H1 (cell line): ENCODE data around the gene NTNG2. TPM values are rescaled to one million over a fixed set of nuclear protein-coding genes. Genes with fewer than 3 reads are reported as not detected.

Experiments
- CTCF ChIA-PET: fragments of 300-600 bp; sonication (Branson Sonifier 250); formaldehyde crosslinking; loops from one replicate; lab custom pipeline; 2021; ENCODE audit not compliant: partially characterized antibody; lab: Charles Lee
- POLR2A ChIA-PET: fragments of 300-600 bp; sonication (Branson Sonifier 250); formaldehyde crosslinking; loops from one replicate; lab custom pipeline; 2021; ENCODE audit warnings: inconsistent platforms; ENCODE audit not compliant: partially characterized antibody; lab: Charles Lee
- DNase-seq, 2 experiments: peaks; one replicate each; pipeline versions ENCODE4 v3.0.0 to v3.0.0-alpha.2; 2010 to 2022; ENCODE audit warnings: low spot score in 2 of 2, low read depth in 1 of 2, mixed read lengths in 1 of 2
- FAIRE-seq: peaks from 2 replicates; lab custom pipeline; 2011; peaks lifted over from hg19 to GRCh38; lab: Jason Lieb, UNC
- H2AFZ ChIP-seq: 2 replicates; pipeline ENCODE4 v1.8.1; 2012; ENCODE audit warnings: low read length, inconsistent platforms
- H2AK5ac ChIP-seq: 2 replicates; pipeline ENCODE4 v1.6.1; 2013; ENCODE audit warnings: low read depth, low read length
- H2BK120ac ChIP-seq: replicated peaks from 2 replicates; pipeline ENCODE3; 2013; ENCODE audit warnings: low read depth, low read length, inconsistent platforms
- H2BK12ac ChIP-seq: 2 replicates; pipeline ENCODE4 v1.6.1; 2013; ENCODE audit warnings: low read depth, low read length
- H2BK15ac ChIP-seq: 2 replicates; pipeline ENCODE4 v1.6.1; 2013; ENCODE audit warnings: low read length
- H2BK20ac ChIP-seq: 2 replicates; pipeline ENCODE4 v1.6.1; 2013; ENCODE audit warnings: low read length
- H2BK5ac ChIP-seq: 2 replicates; pipeline ENCODE4 v1.6.1; 2013; ENCODE audit warnings: low read depth, low read length
- H3K14ac ChIP-seq: 2 replicates; pipeline ENCODE4 v1.6.1; 2013; ENCODE audit warnings: inconsistent platforms; ENCODE audit not compliant: insufficient read length
- H3K18ac ChIP-seq: 2 replicates; pipeline ENCODE4 v1.6.1; 2013; ENCODE audit warnings: low read length; ENCODE audit errors: extremely low read depth
- H3K23ac ChIP-seq: 2 replicates; pipeline ENCODE4 v1.6.1; 2013; ENCODE audit warnings: inconsistent platforms; ENCODE audit not compliant: insufficient read length
- H3K23me2 ChIP-seq: 2 replicates; pipeline ENCODE4 v1.6.1; 2013; ENCODE audit warnings: low read depth, low read length
- H3K27ac ChIP-seq: 2 replicates; pipeline ENCODE4 v1.6.1; 2011; ENCODE audit warnings: low read depth, low read length, inconsistent platforms
- H3K27me3 ChIP-seq, 4 experiments: replicated peaks in 1 of 4; 1 replicate in 1 of 4; 2 replicates in 3 of 4; pipeline versions ENCODE4 v1.6.1 to v1.8.1; 2011 to 2013; ENCODE audit warnings: low read length in 3 of 4, mild to moderate bottlenecking in 3 of 4, inconsistent platforms in 2 of 4, mixed read lengths in 2 of 4, moderate library complexity in 1 of 4; ENCODE audit not compliant: control insufficient read depth in 3 of 4, insufficient read depth in 3 of 4; ENCODE audit errors: extremely low read depth in 1 of 4
- H3K36me3 ChIP-seq, 4 experiments: 2 replicates each; pipeline versions ENCODE4 v1.6.1 to v1.8.1; 2011 to 2013; ENCODE audit warnings: mild to moderate bottlenecking in 4 of 4, low read length in 3 of 4, moderate library complexity in 2 of 4, control low read depth in 1 of 4, inconsistent platforms in 1 of 4; ENCODE audit not compliant: insufficient read depth in 4 of 4, control insufficient read depth in 2 of 4
- H3K4ac ChIP-seq: replicated peaks from 2 replicates; pipeline ENCODE3; 2013; ENCODE audit warnings: low read length, low read depth, mixed read lengths, inconsistent platforms; ENCODE audit not compliant: insufficient read length
- H3K4me1 ChIP-seq, 4 experiments: replicated peaks in 1 of 4; 1 replicate in 1 of 4; 2 replicates in 3 of 4; pipeline versions ENCODE4 v1.6.1 to v1.8.1; 2011 to 2013; ENCODE audit warnings: low read length in 3 of 4, inconsistent platforms in 2 of 4, mixed read lengths in 1 of 4; ENCODE audit not compliant: insufficient read depth in 4 of 4, control insufficient read depth in 3 of 4
- H3K4me2 ChIP-seq, 2 experiments: 2 replicates each; pipeline versions ENCODE4 v1.6.1 to v1.8.1; 2011 to 2013; ENCODE audit warnings: low read depth in 2 of 2, low read length in 2 of 2, control low read depth in 1 of 2, inconsistent platforms in 1 of 2, mild to moderate bottlenecking in 1 of 2; ENCODE audit not compliant: insufficient read depth in 1 of 2
- H3K4me3 ChIP-seq, 4 experiments: fragments of 200-600, 300-600 bp in 1 of 4; sonication (generic), shearing (Covaris generic), sonication (Bioruptor Twin) in 1 of 4; 2 replicates each; pipeline versions ENCODE4 v1.5.1 to v1.8.1; 2011 to 2016; ENCODE audit warnings: low read length in 4 of 4, low read depth in 3 of 4, control low read depth in 2 of 4, inconsistent platforms in 2 of 4, mild to moderate bottlenecking in 2 of 4, mixed read lengths in 1 of 4, moderate library complexity in 1 of 4; ENCODE audit not compliant: insufficient read depth in 2 of 4; ENCODE audit errors: extremely low read depth in 1 of 4
- H3K56ac ChIP-seq: replicated peaks from 2 replicates; pipeline ENCODE3; 2013; ENCODE audit warnings: low read depth, mild to moderate bottlenecking, mixed read lengths, low read length, inconsistent platforms; ENCODE audit not compliant: insufficient read length
- H3K79me1 ChIP-seq: 2 replicates; pipeline ENCODE4 v1.6.1; 2013; ENCODE audit warnings: low read depth, low read length, control low read depth
- H3K79me2 ChIP-seq, 2 experiments: 2 replicates each; pipeline versions ENCODE4 v1.6.1 to v1.8.1; 2012 to 2013; ENCODE audit warnings: low read length in 2 of 2, mild to moderate bottlenecking in 2 of 2, inconsistent platforms in 1 of 2; ENCODE audit not compliant: insufficient read depth in 2 of 2, control insufficient read depth in 1 of 2
- H3K9ac ChIP-seq, 4 experiments: replicated peaks in 1 of 4; 1 replicate in 1 of 4; 2 replicates in 3 of 4; pipeline versions ENCODE4 v1.6.1 to v1.8.1; 2011 to 2013; ENCODE audit warnings: low read depth in 3 of 4, low read length in 3 of 4, control low read depth in 2 of 4, mild to moderate bottlenecking in 2 of 4, moderate library complexity in 2 of 4, inconsistent platforms in 1 of 4; ENCODE audit errors: extremely low read depth in 1 of 4
- H3K9me3 ChIP-seq, 2 experiments: 2 replicates each; pipeline versions ENCODE4 v1.6.1 to v1.8.1; 2012 to 2013; ENCODE audit warnings: mild to moderate bottlenecking in 2 of 2, moderate library complexity in 2 of 2, control low read depth in 1 of 2, inconsistent platforms in 1 of 2, low read depth in 1 of 2, low read length in 1 of 2, mixed read lengths in 1 of 2; ENCODE audit not compliant: insufficient read depth in 2 of 2
- H4K20me1 ChIP-seq, 2 experiments: replicated peaks in 1 of 2; 2 replicates each; pipeline versions ENCODE3 to v1.8.1; 2011 to 2013; ENCODE audit warnings: inconsistent platforms in 2 of 2, low read length in 2 of 2, mild to moderate bottlenecking in 1 of 2; ENCODE audit not compliant: insufficient read depth in 2 of 2, control insufficient read depth in 1 of 2
- H4K5ac ChIP-seq: 2 replicates; pipeline ENCODE4 v1.6.1; 2013; ENCODE audit warnings: low read length, low read depth, mixed read lengths, inconsistent platforms; ENCODE audit not compliant: insufficient read length
- H4K8ac ChIP-seq: 2 replicates; pipeline ENCODE4 v1.8.0; 2013; ENCODE audit warnings: mild to moderate bottlenecking, moderate library complexity, low read length, inconsistent platforms; ENCODE audit not compliant: insufficient read depth; ENCODE audit errors: extremely low read depth
- H4K91ac ChIP-seq: replicated peaks from 2 replicates; pipeline ENCODE3; 2013; ENCODE audit warnings: low read length, mixed read lengths, inconsistent platforms; ENCODE audit not compliant: insufficient read length
- CTBP2 ChIP-seq: IDR thresholded peaks from 2 replicates; pipeline ENCODE4 v1.7.0; 2011; ENCODE audit warnings: borderline replicate concordance, mild to moderate bottlenecking, moderate library complexity, mixed read lengths, low read length; ENCODE audit not compliant: insufficient read depth, insufficient read length
- GABPA ChIP-seq: IDR thresholded peaks from 2 replicates; pipeline ENCODE4 v1.6.1; 2011; ENCODE audit warnings: mild to moderate bottlenecking, low read length, moderate library complexity, borderline replicate concordance; ENCODE audit not compliant: insufficient read depth
- NANOG ChIP-seq: IDR thresholded peaks from 2 replicates; pipeline ENCODE4 v1.6.1; 2011; ENCODE audit warnings: low read length, low read depth, mild to moderate bottlenecking, inconsistent platforms; ENCODE audit not compliant: insufficient read depth, poor library complexity, severe bottlenecking
- RNF2 ChIP-seq: fragments of 200-900, 300-1000 bp; sonication (generic); IDR thresholded peaks from 2 replicates; pipeline ENCODE4 v1.7.1; 2016; ENCODE audit warnings: borderline replicate concordance, low read depth, mild to moderate bottlenecking, antibody characterized with exemption, low read length; ENCODE audit not compliant: poor library complexity, severe bottlenecking; ENCODE audit errors: missing control alignments
- SIRT6 ChIP-seq: IDR thresholded peaks from one replicate; pipeline ENCODE4 v1.7.1; 2012; ENCODE audit warnings: low read length, inconsistent platforms
- SIX5 ChIP-seq: IDR thresholded peaks from 2 replicates; pipeline ENCODE4 v1.6.1; 2011; ENCODE audit warnings: mild to moderate bottlenecking, low read depth, low read length
- YY1 ChIP-seq: IDR thresholded peaks from 2 replicates; pipeline ENCODE4 v1.6.1; 2011; ENCODE audit warnings: low read depth, mild to moderate bottlenecking, low read length
- ZNF274 ChIP-seq: IDR thresholded peaks from 2 replicates; pipeline ENCODE4 v1.7.0; 2012; ENCODE audit warnings: low read length, borderline replicate concordance; ENCODE audit errors: extremely low read depth
- WGBS, 2 experiments: shearing (Covaris generic) in 1 of 2; methylation state at CpG; one replicate each; pipeline versions ENCODE4 v1.1.6 to v1.1.7; 2013 to 2015; ENCODE audit warnings: low lambda C conversion rate in 2 of 2, mixed read lengths in 2 of 2, inconsistent platforms in 1 of 2, low coverage in 1 of 2, missing lambda C conversion rate in 1 of 2; ENCODE audit not compliant: insufficient replicate concordance in 2 of 2, insufficient coverage in 1 of 2, insufficient read length in 1 of 2; ENCODE audit errors: extremely low coverage in 1 of 2, missing lambda C conversion rate in 1 of 2; 5-methylcytosine and 5-hydroxymethylcytosine counted together
- polyA plus RNA-seq, 7 experiments: library from polyadenylated mRNA; depleted of rRNA in 3 of 7; stranded (reverse) in 5 of 7; unstranded in 2 of 7; fragments of >200 nt in 5 of 7; fragments of 200-250 nt in 2 of 7; gene quantifications; 1 replicate in 5 of 7; 2 replicates in 1 of 7; 4 replicates in 1 of 7; pipeline versions ENCODE4 v1.2.1 to v1.2.3, GENCODE V29; 2011 to 2013; ENCODE audit warnings: missing spikeins in 2 of 7, mixed read lengths in 2 of 7
- total RNA-seq: library from RNA; stranded (reverse); fragmentation: NEBNext Ultra II Directional; extraction: Animal tissue kit (Norgen Biotek cat#: 25700); gene quantifications from 2 replicates; pipeline ENCODE4 v1.2.1, GENCODE V29; 2021

NTNG2 gene
- total and polyA plus RNA-seq, 2 of the 8 experiments (the other 6 are each of a cell fraction or from before 2014, with no cell fraction given) = 1.4 to 1.5 TPM

GRCh38 chr9:132142924-132143323 is 18.9 kb upstream of the NTNG2 start:
- no peak overlapping the region for H3K4me2 ChIP-seq
- no peak overlapping the region for H4K91ac ChIP-seq
- no peaks in the 10 kb centered on the region for H4K20me1 ChIP-seq
- no peaks in the 10 kb centered on the region for H3K36me3 ChIP-seq
- no peak overlapping the region for H3K23ac ChIP-seq
- no peak overlapping the region for H2BK20ac ChIP-seq
- H3K79me2 ChIP-seq = no peaks in the 10 kb centered on the region
- H3K14ac ChIP-seq = no peak overlapping the region
- H2AFZ ChIP-seq = 0 out of 2 replicates have a peak overlapping the region, but pooled peaks have one; percentile 14
- no peak overlapping the region for H3K27ac ChIP-seq
- H3K4ac ChIP-seq = no peak overlapping the region
- no peak overlapping the region for H3K56ac ChIP-seq
- H3K79me1 ChIP-seq = no peaks in the 10 kb centered on the region
- no peak overlapping the region for H2BK12ac ChIP-seq
- peaks cover 0 to 4% (median 0%) of the 10 kb centered on the region in 4 experiments; a peak in 2 of 7 replicates for H3K27me3 ChIP-seq
- no peak overlapping the region for H2BK5ac ChIP-seq
- 87% methylated on average over 9 of the region's 9 CpGs; no CpG with 5 or more reads in 1 of the 2 experiments for WGBS, 2 experiments
- no peak overlapping the region for H3K4me3 ChIP-seq
- no peak for DNase-seq
- H2BK120ac ChIP-seq = no peak overlapping the region
- H3K23me2 ChIP-seq = peaks cover 6% of the 10 kb centered on the region; the same call in 1 of the 2 replicates
- no peak overlapping the region for H4K5ac ChIP-seq
- ChIA-PET POLR2A (interaction anchor here (0.8 kb wide), 1 partner anchor 50 kb away, joined by 4 read pairs; no protein-coding TSS in a partner anchor), CTCF (interaction anchor here (1.3 to 2.7 kb wide), 5 partner anchors 10 to 94 kb away, joined by 3 to 9 read pairs (median 5); no protein-coding TSS in a partner anchor)
- H3K4me1 ChIP-seq = peaks cover 2 to 13% (median 5%) of the 10 kb centered on the region in 4 experiments; a peak in 6 of 7 replicates
- no peak overlapping the region for H4K8ac ChIP-seq
- no peak overlapping the region for H2BK15ac ChIP-seq
- FAIRE-seq = no peak
- no peak overlapping the region for H2AK5ac ChIP-seq
- TF ChIP-seq SIX5 (no peak), SIRT6 (no peak), CTBP2 (no peak), YY1 (no peak), GABPA (no peak), NANOG (no peak), ZNF274 (no peak), RNF2 (no peak)
- no peak overlapping the region for H3K9ac ChIP-seq
- H3K9me3 ChIP-seq = no peaks in the 10 kb centered on the region
- no peak overlapping the region for H3K18ac ChIP-seq
